GM21619 (cell line): ENCODE measurements around the gene INS.
"Not testable (repeated sequence)": the region's sequence is repeated elsewhere in the genome, so short reads cannot be mapped to it uniquely, and the experiment has no call there.

ENCODE experiments used
- ATAC-seq: cut with Tn5 transposase; IDR thresholded peaks from one replicate; pipeline ENCODE4 v1.9.1; 2021; ENCODE audit not compliant: unreplicated experiment

Gene INS

GRCh38 chr11:2182692-2183474 is 21.9 kb upstream of the INS start:
- ATAC-seq: no peak

DNA sequence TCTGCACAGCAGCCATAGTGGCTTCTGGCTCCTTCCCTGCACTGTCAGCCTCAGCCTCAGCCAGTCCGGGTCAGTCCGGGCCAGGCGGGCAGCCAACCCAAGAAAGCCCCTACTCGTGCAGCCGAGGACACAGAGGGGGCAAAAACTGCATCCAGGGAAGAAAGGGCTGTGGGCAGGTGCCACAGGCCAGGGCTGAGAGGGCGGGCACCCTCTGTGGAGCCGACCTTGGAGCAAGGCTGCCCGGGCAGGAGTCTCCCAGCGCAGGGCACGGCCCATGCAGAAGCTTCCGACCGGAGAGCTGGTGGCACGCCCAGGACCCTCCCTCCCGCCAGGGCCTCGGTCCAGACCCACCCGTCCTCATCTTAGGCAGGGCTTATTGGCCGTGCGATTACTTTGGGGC is 21.1 kb upstream of the INS start:
- no peak for ATAC-seq

- ATAC-seq: no peak
These were observed 19.9 kb upstream of the INS start for GRCh38 chr11:2180789-2181370.

DNA sequence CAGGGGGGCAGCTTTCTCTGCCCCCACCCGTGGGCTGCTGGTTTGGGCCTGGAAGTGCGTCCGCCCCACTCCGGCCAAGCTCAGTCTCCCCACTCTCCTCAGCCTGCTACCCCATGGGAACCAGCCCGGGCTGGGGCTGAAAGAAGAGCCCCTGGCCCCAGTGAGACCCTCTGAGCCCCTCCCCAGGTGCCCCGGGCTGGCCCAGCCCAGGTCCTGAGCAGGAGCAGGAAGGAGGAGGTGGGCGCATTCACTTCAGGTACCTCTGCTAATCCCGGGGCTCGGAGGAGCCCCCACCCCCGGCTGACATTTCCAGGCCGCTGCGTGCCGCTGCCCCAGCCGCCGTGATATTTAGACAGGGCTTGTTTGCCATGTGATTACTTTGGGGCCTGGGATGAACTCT is 19.3 kb upstream of the INS start:
- ATAC-seq: no peak

DNA sequence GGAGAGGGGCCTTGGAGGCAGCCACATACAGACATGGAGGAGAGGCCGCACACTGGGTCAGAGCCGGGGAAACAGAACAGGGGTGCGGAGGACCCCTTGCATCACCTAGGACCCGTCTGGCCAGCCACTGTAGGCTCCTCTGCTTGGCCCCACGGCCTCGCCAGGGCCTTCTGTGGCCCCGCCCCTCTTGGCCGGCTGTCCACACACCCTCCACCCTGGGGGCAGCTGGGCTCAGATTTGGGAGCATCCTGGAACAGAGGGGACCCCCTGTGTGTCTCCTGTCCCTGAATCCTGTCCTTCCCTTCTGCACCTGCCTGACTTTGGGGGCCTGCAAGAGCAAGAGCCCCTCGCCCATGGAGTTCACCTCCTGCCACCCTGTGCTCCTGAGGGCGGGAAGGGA is 18.5 kb upstream of the INS start:
- no peak for ATAC-seq

DNA sequence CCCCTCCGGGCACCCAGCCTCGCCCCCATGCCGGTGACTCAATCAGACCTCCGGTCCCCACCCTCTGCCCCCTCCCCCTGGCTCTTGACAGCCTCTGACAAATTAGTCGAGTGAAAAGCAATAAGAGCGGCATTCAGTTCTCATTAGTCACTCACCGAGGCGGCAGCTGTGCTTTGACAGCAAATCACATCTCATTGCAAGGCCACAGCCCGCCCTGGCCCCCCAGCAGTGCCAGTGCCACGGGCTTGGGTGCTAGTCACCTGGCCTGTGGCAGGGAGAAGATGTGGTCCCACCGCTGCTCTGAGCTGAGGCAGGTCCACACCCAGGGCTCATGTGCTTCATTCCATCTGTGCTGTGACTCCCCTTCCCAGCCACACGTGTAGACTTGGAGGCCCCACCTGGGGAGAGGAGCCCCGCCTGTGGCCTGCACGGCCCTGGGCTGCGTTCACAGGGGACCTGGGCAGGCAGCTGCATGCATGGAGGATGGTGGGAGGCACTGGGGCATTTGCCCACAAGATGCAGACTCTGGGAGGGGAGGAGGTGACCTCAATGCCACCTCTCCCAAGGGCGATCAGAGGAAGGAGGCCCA is 18.0 kb upstream of the INS start:
- no peak for ATAC-seq

- not testable (repeated sequence) for ATAC-seq
These were observed 17.2 kb upstream of the INS start for GRCh38 chr11:2178055-2178773.

DNA sequence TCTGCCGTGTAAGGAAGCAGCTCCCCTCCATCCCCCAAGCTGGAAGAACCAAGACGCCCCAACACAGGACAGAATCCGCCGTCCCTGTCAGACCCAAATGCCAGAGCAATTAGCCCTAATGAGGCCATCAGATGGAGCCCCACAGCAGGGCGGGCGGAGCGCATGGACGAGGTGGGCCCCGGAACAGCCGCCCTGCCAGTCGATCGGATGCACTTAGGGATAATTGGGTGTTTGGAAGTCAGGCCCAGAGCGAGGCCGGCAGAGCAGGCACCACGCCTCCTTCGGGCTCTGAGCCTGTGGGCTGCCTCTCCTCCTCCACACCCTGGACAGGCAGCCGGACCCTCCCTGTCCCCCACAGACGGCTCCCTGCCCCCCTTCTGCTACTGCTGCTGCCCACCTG is 16.1 kb upstream of the INS start:
- ATAC-seq: no peak

DNA sequence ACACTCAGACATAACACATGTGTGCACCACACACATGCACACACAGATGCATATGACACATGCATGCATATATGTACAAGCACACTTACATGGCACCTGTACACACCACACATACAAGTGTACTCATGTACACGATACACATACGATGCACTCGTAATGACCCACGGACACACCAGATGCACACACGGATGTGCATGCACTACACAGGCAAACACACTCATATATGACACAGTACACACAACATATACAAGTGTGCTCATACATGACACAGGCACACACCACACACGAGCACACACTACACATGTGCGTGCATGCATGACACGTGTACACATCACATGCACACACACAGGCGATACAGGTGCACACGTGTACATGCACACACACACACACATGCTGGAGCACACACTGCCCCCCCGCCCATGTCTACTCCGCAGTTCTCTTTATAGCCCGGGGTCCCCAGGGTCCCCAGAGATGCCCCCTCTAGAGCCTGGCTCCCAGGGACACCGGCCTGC is 15.4 kb upstream of the INS start:
- ATAC-seq: no peak

- no peak for ATAC-seq
These were observed 14.7 kb upstream of the INS start for GRCh38 chr11:2175659-2176058.

DNA sequence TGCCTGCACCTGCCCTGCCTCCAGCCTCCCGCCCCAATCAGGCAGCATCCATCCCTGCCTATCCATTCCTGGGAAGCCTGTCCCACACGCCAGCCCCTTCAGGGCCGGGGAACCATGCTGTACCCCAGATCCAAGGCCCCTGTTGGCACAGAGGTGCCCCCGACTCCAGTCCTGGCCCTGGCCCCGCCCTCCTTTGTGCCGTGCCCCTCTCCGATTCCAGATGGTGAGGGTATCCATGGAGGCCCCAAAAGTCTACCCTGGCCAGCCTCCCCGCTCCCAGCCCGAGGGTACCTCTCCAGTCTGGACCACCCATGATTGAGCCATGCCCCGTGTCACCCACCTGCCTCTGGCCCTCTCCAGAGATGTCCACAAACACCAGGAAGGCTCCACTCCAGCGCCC is 13.4 kb upstream of the INS start:
- no peak for ATAC-seq

- ATAC-seq: no peak
These were observed 12.8 kb upstream of the INS start for GRCh38 chr11:2173761-2174160.

DNA sequence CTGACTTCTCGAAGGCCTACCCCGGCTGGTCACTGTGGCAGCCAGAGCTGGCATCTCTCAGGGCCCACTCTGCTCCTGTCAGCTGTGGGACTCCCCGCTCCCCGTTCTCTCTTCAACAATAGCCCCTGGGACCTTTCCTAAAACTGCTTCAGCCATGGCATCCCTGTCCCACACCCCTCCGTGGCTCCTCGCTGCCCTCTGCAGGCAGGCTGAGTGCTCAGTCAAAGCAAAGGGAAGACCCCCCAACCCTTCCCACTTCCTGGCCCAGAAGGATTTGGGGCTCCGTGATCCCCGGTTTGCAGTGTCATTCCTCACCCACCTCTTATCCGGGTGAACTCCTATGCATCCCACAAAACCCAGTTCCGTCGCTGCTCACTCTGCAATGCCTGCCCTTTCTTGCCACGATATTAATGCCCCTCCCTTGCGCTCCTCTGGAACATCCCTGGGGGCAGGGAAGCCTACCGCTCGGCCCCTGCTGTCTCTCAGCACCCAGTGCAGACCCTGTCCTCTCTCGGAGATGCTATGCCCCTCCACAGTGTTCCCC is 12.2 kb upstream of the INS start:
- no peak for ATAC-seq

DNA sequence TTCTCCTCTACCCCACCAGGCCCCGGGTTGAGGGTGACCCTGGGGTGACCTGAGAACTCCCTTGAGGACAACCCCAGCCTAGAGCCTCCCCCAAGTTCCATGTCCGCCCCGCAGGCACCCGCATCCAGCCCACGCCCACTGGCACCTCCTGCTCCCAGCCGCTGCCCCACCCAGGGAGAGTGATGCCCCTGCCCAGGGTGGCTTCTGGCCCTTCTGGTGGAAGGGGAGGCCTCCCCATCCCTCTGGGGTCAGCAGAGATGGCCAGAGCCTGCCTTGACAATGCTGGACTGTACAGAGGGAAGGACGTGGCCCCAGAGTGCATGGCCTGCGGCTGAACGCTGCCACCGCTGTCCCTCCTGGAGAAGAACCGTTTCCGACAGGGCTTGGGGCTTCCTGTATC is 11.7 kb upstream of the INS start:
- no peak for ATAC-seq

- ATAC-seq: no peak
These were observed 10.6 kb upstream of the INS start, which contains the start of gene TH for GRCh38 chr11:2171591-2172003. TSS of gene TH (minus strand) at chr11:2171815. CDS start at chr11:2171786, 29 bp downstream.

- ATAC-seq: no peak
These were observed 8.9 kb upstream of the INS start for GRCh38 chr11:2169626-2170570.

DNA sequence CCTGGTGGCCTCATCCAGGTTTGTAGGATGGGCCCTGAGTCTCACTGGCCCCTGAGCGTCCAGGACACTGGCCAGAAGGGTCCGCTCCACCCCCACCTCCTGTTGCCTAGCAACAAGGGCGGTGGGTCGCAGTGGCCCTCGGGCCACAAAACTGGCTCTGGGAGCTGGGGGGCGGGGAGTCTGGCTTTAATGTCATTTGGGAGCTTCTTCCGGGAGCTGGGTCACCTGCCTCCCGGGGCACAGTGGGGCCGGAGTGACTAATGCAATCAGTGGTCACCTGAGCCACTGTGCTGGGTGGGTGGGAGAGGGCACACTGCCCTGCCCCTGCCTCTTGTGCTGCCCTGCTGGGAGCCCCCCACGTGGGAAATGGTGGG is 8.0 kb upstream of the INS start:
- no peak for ATAC-seq

- no peak for ATAC-seq
These were observed 7.4 kb upstream of the INS start for GRCh38 chr11:2168286-2169004.
